NCI-H345 (cell line): Measurements from ENCODE around the gene HPGD.
A peak's percentile ranks its signal among the peaks of the same experiment; 100 is the strongest.
"Not testable (repeated sequence)": the region's sequence is repeated elsewhere in the genome, so short reads cannot be mapped to it uniquely, and the experiment has no call there.

Experiments
- DNase-seq: peaks from one replicate; lab custom pipeline; 2025; lab: John Stamatoyannopoulos, UW

HPGD gene

GRCh38 chr4:174524242-174524641, 2.0 kb upstream of the HPGD start:
- DNase-seq, result no peak

- DNase-seq, result no peak
Observed at GRCh38 chr4:174523025-174523693, 871 bp upstream of the HPGD start.

GRCh38 chr4:174521800-174522182, 497 bp downstream of the HPGD start:
- peak; percentile 42 for DNase-seq

- no peak for DNase-seq
Observed at GRCh38 chr4:174520660-174521059, 1.6 kb downstream of the HPGD start.

- no peak for DNase-seq
Observed at GRCh38 chr4:174517502-174518445, 4.5 kb downstream of the HPGD start.

- DNase-seq, result no peak
Observed at GRCh38 chr4:174516794-174517193, 5.5 kb downstream of the HPGD start.

GRCh38 chr4:174516345-174516744, 5.9 kb downstream of the HPGD start:
- no peak for DNase-seq

- DNase-seq, result no peak
Observed at GRCh38 chr4:174512745-174513144, 9.5 kb downstream of the HPGD start.

GRCh38 chr4:174505892-174506291, 16.4 kb downstream of the HPGD start:
- DNase-seq, result no peak

- DNase-seq, result no peak
Observed at GRCh38 chr4:174505007-174505406, 17.3 kb downstream of the HPGD start.

- DNase-seq, result no peak
Observed at GRCh38 chr4:174503079-174503715, 19.1 kb downstream of the HPGD start.

- peak; percentile 1 for DNase-seq
Observed at GRCh38 chr4:174496631-174497432, 25.5 kb downstream of the HPGD start.

- no peak for DNase-seq
Observed at GRCh38 chr4:174495626-174496025, 26.7 kb downstream of the HPGD start.

- no peak for DNase-seq
Observed at GRCh38 chr4:174494726-174495125, 27.6 kb downstream of the HPGD start.

GRCh38 chr4:174494146-174494545, 28.1 kb downstream of the HPGD start:
- DNase-seq, result no peak

GRCh38 chr4:174490451-174490961, 31.8 kb downstream of the HPGD start:
- DNase-seq, result no peak

- not testable (repeated sequence) for DNase-seq
Observed at GRCh38 chr4:174488368-174488767, 33.9 kb downstream of the HPGD start.

GRCh38 chr4:174485025-174485424, 37.3 kb downstream of the HPGD start:
- DNase-seq, result no peak

- no peak for DNase-seq
Observed at GRCh38 chr4:174483792-174484191, 38.5 kb downstream of the HPGD start.

- DNase-seq, result no peak
Observed at GRCh38 chr4:174479140-174479539, 43.1 kb downstream of the HPGD start.

GRCh38 chr4:174475528-174475927, 46.8 kb downstream of the HPGD start:
- DNase-seq, result no peak
